HepG2 (cell line): ENCODE results near the gene KCNJ14. TPM values are rescaled to one million over a fixed set of nuclear protein-coding genes. Genes with fewer than 3 reads are reported as not detected.

ENCODE experiments used
- ASH2L ChIP-seq: fragments of 300-600, 200-600 bp; sonication (generic); IDR thresholded peaks from 2 replicates; pipeline ENCODE4 v1.7.0; 2017; ENCODE audit warnings: low read depth, mild to moderate bottlenecking, moderate library complexity, mixed read lengths, low read length; ENCODE audit not compliant: insufficient read length
- BRCA1 ChIP-seq: sonication (generic); formaldehyde crosslinking; IDR thresholded peaks from 2 replicates; pipeline ENCODE4 v1.4.0; 2020; ENCODE audit warnings: missing genetic modification reagents
- FOSL2 ChIP-seq: sonication (generic); formaldehyde crosslinking; IDR thresholded peaks from 2 replicates; pipeline ENCODE4 v1.4.0; 2020; ENCODE audit warnings: missing genetic modification reagents
- FUBP1 ChIP-seq: sonication (generic); formaldehyde crosslinking; IDR thresholded peaks from 2 replicates; pipeline ENCODE4 v1.5.1; 2020; ENCODE audit warnings: missing genetic modification reagents, mild to moderate bottlenecking, borderline replicate concordance
- JARID2 ChIP-seq: sonication (generic); formaldehyde crosslinking; IDR thresholded peaks from 2 replicates; pipeline ENCODE4 v1.8.1; 2023; ENCODE audit warnings: missing genetic modification reagents, inconsistent platforms; ENCODE audit not compliant: insufficient replicate concordance
- PREB ChIP-seq: sonication (generic); formaldehyde crosslinking; IDR thresholded peaks from 2 replicates; pipeline ENCODE4 v1.4.0; 2020; ENCODE audit warnings: missing genetic modification reagents
- SIN3A ChIP-seq: IDR thresholded peaks from 2 replicates; pipeline ENCODE4 v1.6.1; 2011; ENCODE audit warnings: low read depth, mild to moderate bottlenecking, control low read depth, low read length, borderline replicate concordance
- STAT5B ChIP-seq: sonication (generic); formaldehyde crosslinking; IDR thresholded peaks from 2 replicates; pipeline ENCODE4 v1.4.0; 2020; ENCODE audit warnings: missing genetic modification reagents
- TIGD3 ChIP-seq: sonication (generic); formaldehyde crosslinking; IDR thresholded peaks from 2 replicates; pipeline ENCODE4 v1.5.1; 2020; ENCODE audit warnings: mild to moderate bottlenecking, missing genetic modification reagents, borderline replicate concordance
- ZFP62 ChIP-seq: sonication (generic); formaldehyde crosslinking; IDR thresholded peaks from 2 replicates; pipeline ENCODE4 v1.4.0; 2020; ENCODE audit warnings: missing genetic modification reagents
- ZKSCAN1 ChIP-seq: fragments of 150-350 bp; IDR thresholded peaks from 2 replicates; pipeline ENCODE4 v1.6.1; 2014; ENCODE audit warnings: low read length
- ZNF281 ChIP-seq: sonication (generic); formaldehyde crosslinking; IDR thresholded peaks from 2 replicates; pipeline ENCODE4 v1.4.0; 2020; ENCODE audit warnings: missing genetic modification reagents, borderline replicate concordance
- ZNF317 ChIP-seq: sonication (generic); formaldehyde crosslinking; IDR thresholded peaks from 2 replicates; pipeline ENCODE4 v1.5.0; 2020; ENCODE audit warnings: mild to moderate bottlenecking, missing genetic modification reagents
- polyA plus RNA-seq, 8 experiments: library from polyadenylated mRNA; depleted of rRNA in 3 of 8; stranded (reverse) in 7 of 8; unstranded in 1 of 8; fragments of >200 nt; fragmentation: Illumina TruSeq in 4 of 8; extraction: Trizol in 4 of 8; gene quantifications; 2 replicates each; pipeline versions ENCODE4 v1.2.1 to v1.2.3, GENCODE V29; 2011 to 2016; ENCODE audit warnings: low read depth in 4 of 8, missing spikeins in 1 of 8, mixed read lengths in 1 of 8; ENCODE audit not compliant: insufficient read depth in 1 of 8
- total RNA-seq, 5 experiments: library from RNA; depleted of rRNA; stranded (reverse); fragments of >200 nt; fragmentation: Illumina TruSeq; extraction: Trizol; gene quantifications; 2 replicates each; pipeline ENCODE4 v1.2.3, GENCODE V29; 2016; ENCODE audit warnings: low read depth in 1 of 5
- TF ChIP-seq, protein P1 (sequence below): sonication (generic); formaldehyde crosslinking; IDR thresholded peaks from 2 replicates; pipeline ENCODE4 v1.5.0; 2020; ENCODE audit warnings: mild to moderate bottlenecking, missing genetic modification reagents, borderline replicate concordance

Gene KCNJ14
- total and polyA plus RNA-seq, 2 of the 13 experiments (the other 11 are each of a cell fraction or from before 2014, with no cell fraction given), result 0.20 to 0.51 TPM

GRCh38 chr19:48445606-48446481, 9.5 kb upstream of the KCNJ14 start, which contains the start of gene GRWD1 (continued):
- TF ChIP-seq TIGD3 (CRISPR knock-in tag), result no peak
- TF ChIP-seq JARID2 (CRISPR knock-in tag), result no peak
- no peak for TF ChIP-seq ZKSCAN1
- peak; percentile 45 for TF ChIP-seq FOSL2 (CRISPR knock-in tag)
- TF ChIP-seq, protein P1, sequence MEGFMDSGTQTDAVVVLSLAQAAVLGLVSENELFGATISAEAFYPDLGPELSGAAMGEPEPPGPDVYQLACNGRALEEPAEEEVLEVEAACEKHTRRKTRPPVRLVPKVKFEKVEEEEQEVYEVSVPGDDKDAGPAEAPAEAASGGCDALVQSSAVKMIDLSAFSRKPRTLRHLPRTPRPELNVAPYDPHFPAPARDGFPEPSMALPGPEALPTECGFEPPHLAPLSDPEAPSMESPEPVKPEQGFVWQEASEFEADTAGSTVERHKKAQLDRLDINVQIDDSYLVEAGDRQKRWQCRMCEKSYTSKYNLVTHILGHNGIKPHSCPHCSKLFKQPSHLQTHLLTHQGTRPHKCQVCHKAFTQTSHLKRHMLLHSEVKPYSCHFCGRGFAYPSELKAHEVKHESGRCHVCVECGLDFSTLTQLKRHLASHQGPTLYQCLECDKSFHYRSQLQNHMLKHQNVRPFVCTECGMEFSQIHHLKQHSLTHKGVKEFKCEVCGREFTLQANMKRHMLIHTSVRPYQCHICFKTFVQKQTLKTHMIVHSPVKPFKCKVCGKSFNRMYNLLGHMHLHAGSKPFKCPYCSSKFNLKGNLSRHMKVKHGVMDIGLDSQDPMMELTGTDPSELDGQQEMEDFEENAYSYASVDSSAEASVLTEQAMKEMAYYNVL, result no peak
- no peak for TF ChIP-seq ZNF281 (CRISPR knock-in tag)
- TF ChIP-seq SIN3A, result peak; percentile 85; the same call in 1 of the 2 replicates
- no peak for TF ChIP-seq BRCA1 (CRISPR knock-in tag)
- TF ChIP-seq ZNF317 (CRISPR knock-in tag), result no peak
- TF ChIP-seq PREB (CRISPR knock-in tag), result no peak
- no peak for TF ChIP-seq FUBP1 (CRISPR knock-in tag)
- no peak for TF ChIP-seq STAT5B (CRISPR knock-in tag)
- peak; percentile 56 for TF ChIP-seq ASH2L
- TF ChIP-seq ZFP62 (CRISPR knock-in tag), result no peak
- TF ChIP-seq, all 625 proteins: peak for 213
